D721Med (cell line): ENCODE results near the gene TOX3.

Experiments
- DNase-seq: peaks from one replicate; pipeline ENCODE4 v3.0.0; 2011; ENCODE audit warnings: low spot score; ENCODE audit not compliant: insufficient read length
- FAIRE-seq: peaks from 2 replicates; lab custom pipeline; 2011; peaks lifted over from hg19 to GRCh38; lab: Jason Lieb, UNC
- TF ChIP-seq, protein P1 (sequence below): IDR thresholded peaks from 2 replicates; pipeline ENCODE4 v1.5.1; 2012; ENCODE audit warnings: mild to moderate bottlenecking, control low read depth; ENCODE audit not compliant: insufficient read depth; ENCODE audit errors: missing control alignments

TOX3 gene

DNA sequence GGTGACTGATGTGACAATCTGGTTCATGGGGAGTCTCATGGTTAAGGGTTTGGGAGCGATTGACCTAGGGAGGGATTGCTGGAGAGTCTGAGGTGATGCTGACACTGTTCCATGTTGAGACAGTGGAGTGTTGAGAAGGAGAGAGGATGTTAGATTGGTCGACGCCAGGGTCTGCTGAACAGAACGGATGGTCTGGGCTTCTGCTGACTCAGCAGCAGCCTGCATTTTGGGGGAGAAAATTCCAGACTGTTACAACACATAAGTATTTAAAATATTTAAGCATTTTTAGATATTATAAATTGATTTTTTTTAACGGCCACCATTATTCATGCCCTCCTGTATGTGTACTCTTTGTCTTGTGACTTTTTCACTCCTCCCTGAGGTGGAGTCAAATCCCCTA, 107.2 kb downstream of the TOX3 start:
- TF ChIP-seq, protein P1, sequence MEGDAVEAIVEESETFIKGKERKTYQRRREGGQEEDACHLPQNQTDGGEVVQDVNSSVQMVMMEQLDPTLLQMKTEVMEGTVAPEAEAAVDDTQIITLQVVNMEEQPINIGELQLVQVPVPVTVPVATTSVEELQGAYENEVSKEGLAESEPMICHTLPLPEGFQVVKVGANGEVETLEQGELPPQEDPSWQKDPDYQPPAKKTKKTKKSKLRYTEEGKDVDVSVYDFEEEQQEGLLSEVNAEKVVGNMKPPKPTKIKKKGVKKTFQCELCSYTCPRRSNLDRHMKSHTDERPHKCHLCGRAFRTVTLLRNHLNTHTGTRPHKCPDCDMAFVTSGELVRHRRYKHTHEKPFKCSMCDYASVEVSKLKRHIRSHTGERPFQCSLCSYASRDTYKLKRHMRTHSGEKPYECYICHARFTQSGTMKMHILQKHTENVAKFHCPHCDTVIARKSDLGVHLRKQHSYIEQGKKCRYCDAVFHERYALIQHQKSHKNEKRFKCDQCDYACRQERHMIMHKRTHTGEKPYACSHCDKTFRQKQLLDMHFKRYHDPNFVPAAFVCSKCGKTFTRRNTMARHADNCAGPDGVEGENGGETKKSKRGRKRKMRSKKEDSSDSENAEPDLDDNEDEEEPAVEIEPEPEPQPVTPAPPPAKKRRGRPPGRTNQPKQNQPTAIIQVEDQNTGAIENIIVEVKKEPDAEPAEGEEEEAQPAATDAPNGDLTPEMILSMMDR: no peak
- FAIRE-seq (no peak), DNase-seq (no peak)

DNA sequence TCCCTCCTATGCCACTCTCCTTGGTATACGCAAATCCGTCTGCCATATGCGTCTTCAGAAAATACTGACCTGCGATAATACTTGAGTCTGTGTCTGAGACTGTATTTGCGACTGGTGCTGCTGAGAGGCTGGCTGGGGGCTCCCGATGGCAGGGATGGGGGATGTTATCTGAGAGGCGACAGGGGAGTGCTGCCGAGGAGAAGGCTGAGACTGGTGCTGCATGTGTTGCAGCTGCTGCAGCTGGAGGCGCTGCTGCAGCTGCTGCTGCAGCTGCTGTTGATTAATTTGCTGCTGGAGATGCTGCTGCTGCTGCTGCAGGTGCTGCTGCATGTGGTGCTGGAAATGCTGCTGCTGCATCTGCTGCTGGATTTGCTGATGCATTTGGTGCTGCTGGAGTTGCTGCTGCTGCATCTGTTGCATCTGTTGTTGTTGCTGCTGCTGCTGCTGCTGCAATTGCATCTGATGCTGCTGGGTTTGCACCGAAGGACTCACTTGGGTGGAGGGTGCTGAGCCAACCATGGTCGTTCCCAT, 107.7 kb downstream of the TOX3 start:
- FAIRE-seq: no peak
- TF ChIP-seq, protein P1: no peak
- no peak for DNase-seq

DNA sequence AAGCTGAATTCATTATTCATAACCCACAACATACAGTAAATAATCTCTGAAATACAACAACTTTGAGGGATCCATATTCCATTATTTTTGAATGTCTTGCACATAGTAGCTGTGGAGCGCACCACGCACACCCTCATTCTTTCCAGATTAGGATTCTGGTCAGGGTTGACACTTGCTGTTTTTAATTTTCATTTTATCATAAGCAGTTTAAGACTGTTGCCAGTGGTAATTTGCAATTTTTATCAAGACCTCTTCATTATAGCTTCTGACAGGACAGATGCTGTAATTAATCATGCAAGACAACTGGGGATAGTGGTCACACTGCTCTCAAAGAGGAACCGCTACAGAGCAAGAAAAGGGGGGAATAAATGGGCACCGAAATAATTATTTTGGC, 109.7 kb downstream of the TOX3 start:
- TF ChIP-seq, protein P1: no peak
- DNase-seq (no peak), FAIRE-seq (no peak)

DNA sequence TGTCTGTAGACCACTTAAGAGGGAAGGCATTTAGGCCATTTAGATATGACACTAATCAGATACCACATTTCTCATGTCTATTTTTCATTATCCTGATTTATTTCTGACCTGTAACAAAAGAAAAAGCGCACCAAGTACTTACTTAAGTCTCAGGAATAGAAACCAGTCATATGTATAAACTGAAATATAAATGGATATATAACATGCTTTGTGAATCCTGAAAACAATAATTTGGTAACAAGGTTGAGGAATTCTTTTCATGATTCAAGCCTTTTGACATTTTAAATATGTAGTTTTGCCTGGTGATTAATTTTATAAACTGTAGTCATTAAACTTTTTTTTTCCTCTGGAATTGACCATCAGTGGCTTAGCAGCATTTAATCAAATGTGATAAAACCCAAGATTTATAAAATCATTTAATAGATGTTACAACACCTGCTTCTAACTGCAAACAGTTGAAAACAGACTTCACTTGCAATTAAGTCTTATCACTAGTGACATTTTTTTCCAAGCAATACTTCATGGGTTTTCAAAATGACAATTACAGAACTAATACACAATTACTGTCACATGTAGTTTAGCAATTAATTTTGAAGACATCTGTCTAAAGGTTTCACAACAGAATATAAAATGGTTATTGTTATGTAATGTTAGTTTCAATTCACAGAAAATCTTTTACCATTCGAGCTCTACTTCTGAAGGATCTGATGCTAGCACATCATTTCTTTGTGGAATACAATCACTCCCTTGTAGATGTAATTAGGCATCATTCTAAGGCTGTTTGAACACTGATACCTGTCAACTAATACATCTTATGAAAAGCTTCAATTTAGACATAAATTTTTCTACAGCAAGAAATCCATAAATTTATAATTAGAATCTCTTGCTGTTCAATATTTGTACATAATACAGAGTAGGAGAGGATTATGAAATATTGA, 110.3 kb downstream of the TOX3 start:
- FAIRE-seq (no peak), DNase-seq (no peak)
- TF ChIP-seq, protein P1: no peak

DNA sequence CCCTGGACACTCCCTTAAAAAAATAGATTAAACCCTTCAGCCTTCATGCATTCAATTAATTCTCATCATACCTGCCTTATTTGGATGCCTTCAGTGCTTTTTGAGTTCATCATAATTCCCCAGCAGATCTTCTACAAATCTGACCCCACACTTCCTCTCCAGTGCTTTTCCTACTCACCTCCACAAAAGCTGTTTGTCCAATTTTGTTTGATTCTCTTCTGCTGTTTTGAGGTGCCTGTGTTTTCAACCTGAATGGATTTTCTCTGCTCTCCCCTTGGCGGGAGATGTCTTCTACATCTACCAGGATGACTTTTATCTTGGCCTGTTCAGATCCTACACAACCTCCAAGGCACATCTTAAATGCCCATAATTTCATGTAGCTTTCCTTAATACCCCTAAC, 112.7 kb downstream of the TOX3 start:
- TF ChIP-seq, protein P1: no peak
- FAIRE-seq (no peak), DNase-seq (no peak)

DNA sequence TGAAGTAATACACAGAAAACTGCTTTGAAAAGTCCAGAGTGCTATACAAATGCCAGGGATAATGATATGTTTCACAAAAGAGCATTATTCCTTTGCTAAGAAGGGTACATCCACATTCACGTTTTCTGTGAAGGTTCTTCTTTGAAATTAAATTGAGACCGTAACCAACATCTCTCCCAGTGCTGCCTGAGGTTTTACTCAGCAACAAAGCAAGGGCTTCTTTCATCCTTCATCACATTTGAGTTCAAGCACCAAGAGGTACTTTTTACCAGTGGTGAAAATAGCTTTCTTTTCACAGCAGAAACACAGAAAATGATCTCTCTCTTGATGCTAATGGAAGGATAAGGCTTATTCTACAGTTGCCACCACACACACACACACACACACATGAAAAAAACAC, 113.3 kb downstream of the TOX3 start:
- FAIRE-seq: no peak
- no peak for DNase-seq
- TF ChIP-seq, protein P1: no peak

DNA sequence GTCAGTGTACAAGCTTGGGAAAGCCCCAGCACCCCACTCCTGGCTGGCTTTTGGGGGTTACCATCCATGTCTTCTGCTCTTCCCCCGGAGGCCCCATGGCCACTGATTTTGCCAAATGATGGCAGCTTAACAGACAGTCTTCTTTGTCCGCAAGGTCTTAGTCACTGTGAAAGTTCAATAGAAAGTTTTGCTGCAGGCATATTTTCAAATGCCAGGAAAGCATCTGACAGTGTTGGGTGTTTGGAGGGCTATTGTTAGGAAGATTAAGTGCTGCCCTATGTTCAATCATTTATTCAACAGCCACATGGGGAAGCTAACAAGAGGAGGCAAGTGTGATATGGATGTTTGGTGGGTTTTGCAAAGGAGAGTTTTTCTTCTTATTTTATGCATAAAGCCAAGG, 122.4 kb downstream of the TOX3 start:
- TF ChIP-seq, protein P1: no peak
- FAIRE-seq: no peak
- no peak for DNase-seq
